ENCODE results near the gene CRIP2.

GRCh38 chr14:105477660-105478397 lies 3.2 kb downstream of the CRIP2 start:
- TF ChIP-seq POLR2AphosphoS5 (IDR thresholded peaks at IDR 0.05; ENCODE audit: borderline replicate concordance, low read depth, low read length) (no peak), FOXP2 (optimal IDR thresholded peaks at IDR 0.05; ENCODE audit: control extremely low read depth, extremely low read length, insufficient read depth) (no peak)
